OCI-LY7 (cell line): ENCODE data around the gene HNMT.

Experiments
- CTCF ChIP-seq: fragments of 200-600 bp; sonication (generic); conservative IDR thresholded peaks from 2 replicates; pipeline ENCODE4 v1.5.1; 2014; ENCODE audit warnings: mild to moderate bottlenecking, antibody characterized with exemption, low read length, moderate library complexity, mixed read lengths
- EZH2phosphoT487 ChIP-seq: fragments of 200-600 bp; sonication (generic); IDR thresholded peaks from 2 replicates; pipeline ENCODE4 v1.6.1; 2018; ENCODE audit warnings: low read depth, borderline replicate concordance, mild to moderate bottlenecking, mixed run types, antibody characterized with exemption, low read length, moderate library complexity, mixed read lengths

- TF ChIP-seq CTCF (no peak), EZH2phosphoT487 (no peak)
Observed at GRCh38 chr2:137981112-137981656, 16.9 kb downstream of the HNMT start.
